ENCODE data around the gene TM4SF1.

The TM4SF1 gene

DNA sequence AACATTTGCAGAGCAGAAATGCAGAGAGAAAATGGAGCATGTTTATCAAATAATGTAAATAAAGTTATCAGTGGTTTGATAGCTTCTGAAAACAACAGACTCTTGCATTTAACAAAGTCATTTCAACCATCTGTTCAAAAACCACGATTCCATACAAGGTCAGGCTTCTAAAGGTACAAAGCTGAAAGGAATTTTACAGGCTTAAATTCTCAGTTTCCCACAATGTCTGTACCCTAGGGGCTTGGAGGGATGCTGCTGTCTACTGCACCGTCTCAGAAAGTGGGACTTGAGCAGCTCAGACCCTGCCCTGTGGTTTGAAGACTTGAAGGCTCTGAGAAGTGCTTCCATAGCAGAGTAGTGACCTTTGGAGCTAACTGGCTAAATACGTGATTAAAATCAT lies 30.4 kb upstream of the TM4SF1 start:
- H3K9ac ChIP-seq (ENCODE audit: low read length) = no peak overlapping the region
- no peak overlapping the region for H3K27ac ChIP-seq (ENCODE audit: low read length)
- no peak overlapping the region for H3K4me3 ChIP-seq (ENCODE audit: low read length)
- H3K9me3 ChIP-seq (ENCODE audit: control insufficient read depth, low read depth, low read length) = no peaks in the 10 kb centered on the region
- H3K4me1 ChIP-seq (ENCODE audit: control insufficient read depth, low read depth, low read length) = peaks cover 5% of the 10 kb centered on the region
- H3K27me3 ChIP-seq (ENCODE audit: control insufficient read depth, insufficient read depth, low read length) = no peaks in the 10 kb centered on the region
- no peaks in the 10 kb centered on the region for H3K36me3 ChIP-seq (ENCODE audit: control insufficient read depth, low read depth, low read length)

DNA sequence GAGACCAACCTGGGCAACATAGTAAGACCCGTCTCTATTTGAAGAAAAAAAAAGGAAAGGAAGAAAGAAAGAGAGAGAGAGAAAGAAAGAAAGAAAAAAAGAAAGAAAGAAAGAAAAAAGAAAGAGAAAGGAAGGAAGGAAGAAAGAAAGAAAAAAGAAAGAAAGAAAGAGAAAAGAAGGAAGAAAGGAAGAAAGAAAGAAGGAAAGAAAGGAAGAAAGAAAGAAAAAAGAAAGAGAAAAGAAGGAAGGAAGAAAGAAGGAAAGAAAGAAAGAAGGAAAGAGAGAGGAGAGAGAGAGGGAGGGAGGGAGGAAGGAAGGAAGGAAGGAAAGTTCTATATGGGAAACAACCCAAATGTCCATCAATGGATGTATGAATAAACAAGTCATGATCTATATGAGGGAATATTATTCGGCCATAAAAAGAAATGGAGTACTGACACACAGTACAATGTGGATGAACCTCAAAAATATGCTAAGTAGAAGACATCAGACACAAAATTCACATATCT lies 28.8 kb upstream of the TM4SF1 start:
- Histone ChIP-seq H3K9me3 (ENCODE audit: control insufficient read depth, low read depth, low read length) (no peaks in the 10 kb centered on the region), H3K4me1 (ENCODE audit: control insufficient read depth, low read depth, low read length) (peaks cover 5% of the 10 kb centered on the region), H3K4me3 (ENCODE audit: low read length) (no peak overlapping the region), H3K36me3 (ENCODE audit: control insufficient read depth, low read depth, low read length) (no peaks in the 10 kb centered on the region), H3K9ac (ENCODE audit: low read length) (no peak overlapping the region), H3K27me3 (ENCODE audit: control insufficient read depth, insufficient read depth, low read length) (no peaks in the 10 kb centered on the region), H3K27ac (ENCODE audit: low read length) (no peak overlapping the region)

DNA sequence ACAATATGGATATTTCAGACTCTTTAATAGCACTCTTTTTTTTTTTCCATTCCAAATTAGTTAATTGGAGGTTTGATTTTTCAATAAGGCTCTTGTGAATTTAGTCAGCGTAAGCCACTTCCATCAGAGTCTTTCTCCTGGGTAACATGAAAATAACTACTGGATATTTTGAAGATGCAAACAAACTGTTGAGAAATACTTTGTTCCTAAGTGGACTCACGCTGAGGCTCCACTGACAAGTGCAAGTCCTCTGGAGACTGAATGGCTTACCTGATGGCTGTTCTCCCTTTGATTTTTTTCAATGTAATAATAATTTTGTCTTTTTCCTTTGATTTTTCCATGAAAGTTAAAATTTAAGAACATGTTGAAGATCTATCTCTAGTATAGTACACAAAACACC lies 26.0 kb upstream of the TM4SF1 start:
- H3K9me3 ChIP-seq (ENCODE audit: control insufficient read depth, low read depth, low read length) = no peaks in the 10 kb centered on the region

DNA sequence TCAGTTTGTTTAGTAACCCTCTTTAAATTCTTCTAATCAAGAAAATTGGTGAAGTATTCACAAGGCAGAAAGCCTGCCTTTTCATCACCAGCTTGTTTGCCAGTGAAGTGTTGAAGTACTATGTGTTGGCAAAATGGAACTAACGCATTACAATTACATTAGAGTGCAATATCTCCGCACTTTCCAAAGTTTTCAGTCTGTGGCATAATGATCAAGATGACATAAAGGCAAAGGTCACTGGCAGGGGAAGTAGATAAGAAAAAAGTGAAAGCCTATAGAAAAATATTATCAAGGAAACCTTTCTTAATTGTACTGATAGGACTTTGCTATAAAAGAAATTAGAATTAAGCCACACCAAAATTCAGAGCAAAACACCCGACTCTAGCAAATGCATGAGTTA lies 25.0 kb upstream of the TM4SF1 start:
- Histone ChIP-seq H3K27me3 (ENCODE audit: control insufficient read depth, insufficient read depth, low read length) (no peaks in the 10 kb centered on the region), H3K27ac (ENCODE audit: low read length) (no peak overlapping the region), H3K9me3 (ENCODE audit: control insufficient read depth, low read depth, low read length) (no peaks in the 10 kb centered on the region), H3K4me1 (ENCODE audit: control insufficient read depth, low read depth, low read length) (peaks cover 5% of the 10 kb centered on the region), H3K36me3 (ENCODE audit: control insufficient read depth, low read depth, low read length) (no peaks in the 10 kb centered on the region), H3K4me3 (ENCODE audit: low read length) (no peak overlapping the region), H3K9ac (ENCODE audit: low read length) (no peak overlapping the region)

More for the DNA sequence above, 26.0 kb upstream of the TM4SF1 start:
- Histone ChIP-seq H3K9ac (ENCODE audit: low read length) (no peak overlapping the region), H3K27me3 (ENCODE audit: control insufficient read depth, insufficient read depth, low read length) (no peaks in the 10 kb centered on the region), H3K4me1 (ENCODE audit: control insufficient read depth, low read depth, low read length) (peaks cover 5% of the 10 kb centered on the region), H3K4me3 (ENCODE audit: low read length) (no peak overlapping the region), H3K27ac (ENCODE audit: low read length) (no peak overlapping the region), H3K36me3 (ENCODE audit: control insufficient read depth, low read depth, low read length) (no peaks in the 10 kb centered on the region)

DNA sequence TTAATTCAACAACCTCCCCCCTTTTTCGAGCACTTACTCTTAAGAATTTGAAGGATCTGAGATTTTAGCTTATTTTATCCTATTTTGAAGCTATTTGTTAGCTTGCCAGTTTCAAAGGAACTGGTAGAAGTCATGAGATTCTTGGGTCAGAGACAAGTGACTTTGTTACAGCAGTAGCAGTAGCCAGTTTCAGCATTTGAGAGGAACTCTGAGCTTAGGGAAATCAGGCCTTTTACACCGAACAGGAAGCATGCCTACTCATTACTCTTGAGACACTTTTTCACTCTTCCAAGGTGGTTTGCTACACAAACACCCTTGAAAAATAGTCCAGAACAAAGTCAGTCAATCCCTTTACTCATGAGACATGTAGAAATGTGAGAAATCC lies 24.5 kb upstream of the TM4SF1 start:
- Histone ChIP-seq H3K9me3 (ENCODE audit: control insufficient read depth, low read depth, low read length) (no peaks in the 10 kb centered on the region), H3K36me3 (ENCODE audit: control insufficient read depth, low read depth, low read length) (no peaks in the 10 kb centered on the region), H3K4me3 (ENCODE audit: low read length) (no peak overlapping the region), H3K27me3 (ENCODE audit: control insufficient read depth, insufficient read depth, low read length) (no peaks in the 10 kb centered on the region), H3K9ac (ENCODE audit: low read length) (no peak overlapping the region), H3K4me1 (ENCODE audit: control insufficient read depth, low read depth, low read length) (peaks cover 5% of the 10 kb centered on the region), H3K27ac (ENCODE audit: low read length) (no peak overlapping the region)

DNA sequence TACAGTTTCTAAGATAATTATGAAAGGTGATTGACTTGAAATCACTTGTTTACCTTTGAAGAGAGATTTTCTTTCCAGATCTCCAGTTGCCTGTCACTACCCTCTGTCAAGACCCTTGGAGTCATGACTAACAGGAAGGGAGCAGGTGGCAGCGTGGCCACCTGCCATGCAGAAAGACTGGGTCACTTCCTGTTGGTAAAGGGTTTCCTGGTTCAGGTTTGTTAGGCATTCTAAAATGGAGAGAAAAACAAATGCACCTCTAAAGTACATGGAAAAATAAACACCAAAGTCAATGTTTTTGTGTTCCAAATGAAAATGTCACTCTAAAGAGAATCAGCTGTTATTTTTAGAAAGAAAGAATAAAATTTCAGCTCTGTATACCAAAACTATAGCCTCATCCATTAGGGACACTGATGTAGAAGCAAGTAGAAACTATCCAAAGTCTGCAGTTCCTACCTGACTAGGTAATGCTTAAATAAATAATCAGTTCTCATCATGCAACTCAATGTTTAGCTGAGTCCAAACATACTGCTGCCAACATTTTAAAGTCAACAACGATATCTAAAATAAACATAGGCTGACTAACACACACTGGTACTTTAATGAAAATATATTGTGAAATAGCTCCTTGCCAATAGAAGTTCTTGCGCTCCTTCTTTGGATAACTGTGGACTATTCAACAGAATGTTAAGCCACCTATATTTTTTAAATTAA lies 23.9 kb upstream of the TM4SF1 start:
- H3K4me3 ChIP-seq (ENCODE audit: low read length) = no peak overlapping the region
- no peak overlapping the region for H3K9ac ChIP-seq (ENCODE audit: low read length)
- no peaks in the 10 kb centered on the region for H3K9me3 ChIP-seq (ENCODE audit: control insufficient read depth, low read depth, low read length)
- H3K4me1 ChIP-seq (ENCODE audit: control insufficient read depth, low read depth, low read length) = peaks cover 5% of the 10 kb centered on the region
- H3K27ac ChIP-seq (ENCODE audit: low read length) = no peak overlapping the region
- H3K36me3 ChIP-seq (ENCODE audit: control insufficient read depth, low read depth, low read length) = no peaks in the 10 kb centered on the region
- H3K27me3 ChIP-seq (ENCODE audit: control insufficient read depth, insufficient read depth, low read length) = no peaks in the 10 kb centered on the region

DNA sequence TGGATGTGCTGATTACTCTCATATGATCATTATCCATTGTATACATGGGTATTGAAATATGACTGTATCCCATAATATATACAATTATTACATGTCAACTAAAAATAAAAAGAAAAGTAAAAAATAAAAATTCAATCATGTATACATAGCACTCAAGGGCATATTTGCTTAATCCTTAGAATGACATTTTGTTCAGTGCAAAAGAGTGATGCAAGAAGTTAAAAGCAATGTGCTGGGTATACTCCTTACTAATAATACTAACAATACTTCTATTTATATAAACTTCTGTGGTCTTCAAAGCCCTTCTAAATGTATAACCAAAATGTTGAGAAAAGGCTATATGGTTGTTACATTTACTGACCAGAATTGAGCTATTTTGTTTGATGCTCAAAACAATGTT lies 23.2 kb upstream of the TM4SF1 start:
- Histone ChIP-seq H3K9me3 (ENCODE audit: control insufficient read depth, low read depth, low read length) (no peaks in the 10 kb centered on the region), H3K36me3 (ENCODE audit: control insufficient read depth, low read depth, low read length) (no peaks in the 10 kb centered on the region), H3K4me3 (ENCODE audit: low read length) (no peak overlapping the region), H3K9ac (ENCODE audit: low read length) (no peak overlapping the region), H3K27me3 (ENCODE audit: control insufficient read depth, insufficient read depth, low read length) (no peaks in the 10 kb centered on the region), H3K4me1 (ENCODE audit: control insufficient read depth, low read depth, low read length) (peaks cover 5% of the 10 kb centered on the region), H3K27ac (ENCODE audit: low read length) (no peak overlapping the region)

DNA sequence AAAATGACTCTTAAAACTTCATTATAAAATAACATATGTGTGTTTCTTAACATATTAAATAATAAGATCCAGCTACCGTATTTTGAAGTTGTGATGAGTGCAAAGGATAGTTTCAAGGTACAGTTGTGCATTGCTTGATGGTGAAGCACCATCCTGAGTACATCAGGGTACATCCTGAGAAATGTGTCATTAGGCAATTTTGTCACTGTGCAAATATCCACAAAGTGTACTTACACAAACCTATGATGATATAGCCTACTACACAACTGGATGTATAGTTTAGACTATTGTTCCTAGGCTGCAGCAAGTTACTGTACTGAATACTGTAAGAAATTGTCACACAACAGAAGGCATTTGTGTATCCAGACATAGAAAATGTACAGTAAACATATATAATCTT lies 20.8 kb upstream of the TM4SF1 start:
- peaks cover 2% of the 10 kb centered on the region for H3K4me1 ChIP-seq (ENCODE audit: control insufficient read depth, low read depth, low read length)
- no peaks in the 10 kb centered on the region for H3K27me3 ChIP-seq (ENCODE audit: control insufficient read depth, insufficient read depth, low read length)
- no peaks in the 10 kb centered on the region for H3K36me3 ChIP-seq (ENCODE audit: control insufficient read depth, low read depth, low read length)
- no peak overlapping the region for H3K9ac ChIP-seq (ENCODE audit: low read length)
- H3K9me3 ChIP-seq (ENCODE audit: control insufficient read depth, low read depth, low read length) = no peaks in the 10 kb centered on the region
- H3K4me3 ChIP-seq (ENCODE audit: low read length) = no peak overlapping the region
- H3K27ac ChIP-seq (ENCODE audit: low read length) = no peak overlapping the region

DNA sequence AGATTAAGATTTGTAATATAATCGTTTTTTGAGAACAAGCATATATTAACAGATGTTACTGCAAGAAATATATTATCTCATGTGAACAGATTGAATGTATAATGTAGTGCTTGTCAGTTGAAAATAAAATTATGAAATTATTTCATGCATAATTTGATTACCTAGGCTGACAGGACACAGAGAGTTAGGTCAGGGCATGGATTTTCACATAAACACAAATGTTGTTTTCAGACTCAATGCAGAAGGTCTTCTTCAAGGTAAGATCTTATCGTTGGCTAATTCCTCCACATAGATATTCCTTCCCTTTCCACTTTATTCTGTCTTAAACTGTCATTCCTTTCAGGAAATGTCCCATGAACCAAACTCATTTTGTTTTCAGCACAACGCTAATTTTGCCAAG lies 20.1 kb upstream of the TM4SF1 start:
- no peak overlapping the region for H3K9ac ChIP-seq (ENCODE audit: low read length)
- no peaks in the 10 kb centered on the region for H3K36me3 ChIP-seq (ENCODE audit: control insufficient read depth, low read depth, low read length)
- no peaks in the 10 kb centered on the region for H3K4me1 ChIP-seq (ENCODE audit: control insufficient read depth, low read depth, low read length)
- no peak overlapping the region for H3K4me3 ChIP-seq (ENCODE audit: low read length)
- no peaks in the 10 kb centered on the region for H3K27me3 ChIP-seq (ENCODE audit: control insufficient read depth, insufficient read depth, low read length)
- H3K9me3 ChIP-seq (ENCODE audit: control insufficient read depth, low read depth, low read length) = no peaks in the 10 kb centered on the region
- H3K27ac ChIP-seq (ENCODE audit: low read length) = no peak overlapping the region

DNA sequence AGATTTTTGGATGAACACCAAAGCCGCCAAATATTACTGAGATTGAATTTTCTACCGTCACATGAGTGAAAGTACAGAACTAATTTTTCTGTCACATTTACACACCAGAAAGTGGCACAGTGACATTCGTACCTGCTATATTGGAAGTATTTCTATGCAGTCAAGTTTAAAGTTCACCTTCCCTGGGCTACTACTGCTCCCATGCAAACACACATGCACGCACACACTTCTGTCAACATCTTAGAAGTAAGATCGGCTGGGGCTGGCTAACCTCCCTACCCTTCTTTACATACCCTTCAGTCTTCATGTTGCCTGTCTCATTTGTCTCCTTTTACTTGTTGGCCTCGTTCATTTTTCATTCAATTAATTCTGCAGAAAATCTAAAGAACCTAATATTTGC lies 19.0 kb upstream of the TM4SF1 start:
- H3K36me3 ChIP-seq (ENCODE audit: control insufficient read depth, low read depth, low read length) = no peaks in the 10 kb centered on the region
- no peak overlapping the region for H3K9ac ChIP-seq (ENCODE audit: low read length)
- H3K27me3 ChIP-seq (ENCODE audit: control insufficient read depth, insufficient read depth, low read length) = no peaks in the 10 kb centered on the region
- no peak overlapping the region for H3K4me3 ChIP-seq (ENCODE audit: low read length)
- H3K9me3 ChIP-seq (ENCODE audit: control insufficient read depth, low read depth, low read length) = no peaks in the 10 kb centered on the region
- H3K27ac ChIP-seq (ENCODE audit: low read length) = no peak overlapping the region
- no peaks in the 10 kb centered on the region for H3K4me1 ChIP-seq (ENCODE audit: control insufficient read depth, low read depth, low read length)

DNA sequence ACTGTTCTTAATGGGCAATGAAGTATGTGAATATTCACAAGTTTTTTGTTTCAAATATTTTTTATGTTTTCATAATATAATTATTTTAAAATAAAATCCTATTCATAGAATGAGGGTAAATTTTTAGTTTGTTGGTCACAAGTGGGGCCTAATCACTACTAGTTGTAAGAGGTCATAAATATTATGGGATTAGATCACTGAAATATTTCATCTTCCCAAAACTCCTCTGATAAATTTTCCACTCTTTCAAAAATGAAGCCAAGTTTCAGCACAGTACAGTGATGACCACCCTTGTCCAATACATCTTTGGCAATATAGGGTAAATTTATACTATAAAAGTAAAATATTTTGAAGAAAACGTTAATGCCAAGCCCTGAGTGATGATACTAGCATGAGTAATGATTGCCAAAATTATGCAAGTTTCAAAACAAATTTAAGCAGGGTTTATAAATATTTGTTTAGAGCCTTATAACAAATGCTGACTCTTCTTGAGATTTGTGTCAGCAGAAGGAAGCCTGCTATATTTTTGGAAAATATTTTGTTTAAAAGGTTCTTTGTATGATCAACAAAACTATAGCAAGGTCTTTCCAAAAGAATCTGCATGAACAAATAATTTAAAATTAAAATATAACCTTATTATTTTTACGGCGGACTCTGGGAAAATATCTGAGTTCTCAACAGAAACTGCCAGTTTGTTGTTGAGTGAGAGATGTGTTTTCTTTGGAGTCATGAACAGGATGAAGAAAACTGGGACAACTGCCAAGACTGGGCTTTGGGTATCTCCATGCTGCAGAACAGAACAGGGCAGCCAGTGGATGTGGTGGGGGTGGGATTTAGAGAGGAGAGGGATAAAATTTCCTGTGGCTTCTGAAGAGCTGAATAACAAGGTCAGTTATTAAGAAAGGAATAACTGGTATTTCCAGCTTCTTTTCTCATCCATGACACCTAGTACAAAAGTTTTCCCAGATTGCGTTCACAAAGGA lies 17.9 kb upstream of the TM4SF1 start:
- no peak overlapping the region for H3K27ac ChIP-seq (ENCODE audit: low read length)
- no peaks in the 10 kb centered on the region for H3K4me1 ChIP-seq (ENCODE audit: control insufficient read depth, low read depth, low read length)
- H3K9ac ChIP-seq (ENCODE audit: low read length) = no peak overlapping the region
- H3K4me3 ChIP-seq (ENCODE audit: low read length) = no peak overlapping the region
- no peaks in the 10 kb centered on the region for H3K9me3 ChIP-seq (ENCODE audit: control insufficient read depth, low read depth, low read length)
- H3K36me3 ChIP-seq (ENCODE audit: control insufficient read depth, low read depth, low read length) = no peaks in the 10 kb centered on the region
- H3K27me3 ChIP-seq (ENCODE audit: control insufficient read depth, insufficient read depth, low read length) = no peaks in the 10 kb centered on the region

Measured in iPS-18a (cell line).